ENCODE measurements around the gene IGHMBP2. TPM values are rescaled to one million over a fixed set of nuclear protein-coding genes. Genes with fewer than 3 reads are reported as not detected.

Gene IGHMBP2
- total RNA-seq, 1 donor = 10.9 TPM

GRCh38 chr11:68947151-68947550 lies 43.5 kb downstream of the IGHMBP2 start:
- Histone ChIP-seq H3K27me3 (ENCODE audit: insufficient read depth, low read length) (no peaks in the 10 kb centered on the region), H3K79me2 (ENCODE audit: insufficient read depth, low read length) (no peaks in the 10 kb centered on the region), H3K36me3 (ENCODE audit: insufficient read depth, low read length) (no peaks in the 10 kb centered on the region), H2AFZ (ENCODE audit: low read length) (no peak overlapping the region), H3K27ac (ENCODE audit: low read depth, low read length) (peak overlapping the region; percentile 81), H3K4me1 (ENCODE audit: insufficient read depth, low read length) (peaks cover 23% of the 10 kb centered on the region), H3K4me2 (ENCODE audit: insufficient read depth, low read length) (no peak overlapping the region), H3K4me3 (ENCODE audit: insufficient read depth, low read length) (no peak overlapping the region), H3K9me3 (ENCODE audit: low read depth, low read length) (no peaks in the 10 kb centered on the region), H4K20me1 (ENCODE audit: insufficient read depth, low read length) (no peaks in the 10 kb centered on the region)
- no peak for DNase-seq (ENCODE audit: insufficient read length, low spot score, missing footprints)
- TF ChIP-seq, protein P1, sequence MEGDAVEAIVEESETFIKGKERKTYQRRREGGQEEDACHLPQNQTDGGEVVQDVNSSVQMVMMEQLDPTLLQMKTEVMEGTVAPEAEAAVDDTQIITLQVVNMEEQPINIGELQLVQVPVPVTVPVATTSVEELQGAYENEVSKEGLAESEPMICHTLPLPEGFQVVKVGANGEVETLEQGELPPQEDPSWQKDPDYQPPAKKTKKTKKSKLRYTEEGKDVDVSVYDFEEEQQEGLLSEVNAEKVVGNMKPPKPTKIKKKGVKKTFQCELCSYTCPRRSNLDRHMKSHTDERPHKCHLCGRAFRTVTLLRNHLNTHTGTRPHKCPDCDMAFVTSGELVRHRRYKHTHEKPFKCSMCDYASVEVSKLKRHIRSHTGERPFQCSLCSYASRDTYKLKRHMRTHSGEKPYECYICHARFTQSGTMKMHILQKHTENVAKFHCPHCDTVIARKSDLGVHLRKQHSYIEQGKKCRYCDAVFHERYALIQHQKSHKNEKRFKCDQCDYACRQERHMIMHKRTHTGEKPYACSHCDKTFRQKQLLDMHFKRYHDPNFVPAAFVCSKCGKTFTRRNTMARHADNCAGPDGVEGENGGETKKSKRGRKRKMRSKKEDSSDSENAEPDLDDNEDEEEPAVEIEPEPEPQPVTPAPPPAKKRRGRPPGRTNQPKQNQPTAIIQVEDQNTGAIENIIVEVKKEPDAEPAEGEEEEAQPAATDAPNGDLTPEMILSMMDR (IDR thresholded peaks at IDR 0.05; ENCODE audit: extremely low read depth, low read depth, low read length) = no peak

- Histone ChIP-seq H3K4me1 (ENCODE audit: insufficient read depth, low read length) (peaks cover 15% of the 10 kb centered on the region), H3K36me3 (ENCODE audit: insufficient read depth, low read length) (no peaks in the 10 kb centered on the region), H3K9me3 (ENCODE audit: low read depth, low read length) (no peaks in the 10 kb centered on the region), H3K79me2 (ENCODE audit: insufficient read depth, low read length) (no peaks in the 10 kb centered on the region), H3K4me2 (ENCODE audit: insufficient read depth, low read length) (no peak overlapping the region), H3K27ac (ENCODE audit: low read depth, low read length) (no peak overlapping the region), H3K4me3 (ENCODE audit: insufficient read depth, low read length) (no peak overlapping the region), H3K27me3 (ENCODE audit: insufficient read depth, low read length) (no peaks in the 10 kb centered on the region), H4K20me1 (ENCODE audit: insufficient read depth, low read length) (no peaks in the 10 kb centered on the region), H2AFZ (ENCODE audit: low read length) (no peak overlapping the region)
- DNase-seq (ENCODE audit: insufficient read length, low spot score, missing footprints) = no peak
- TF ChIP-seq, protein P1 (IDR thresholded peaks at IDR 0.05; ENCODE audit: extremely low read depth, low read depth, low read length) = no peak
These were observed 44.8 kb downstream of the IGHMBP2 start for GRCh38 chr11:68948496-68948895.

DNA sequence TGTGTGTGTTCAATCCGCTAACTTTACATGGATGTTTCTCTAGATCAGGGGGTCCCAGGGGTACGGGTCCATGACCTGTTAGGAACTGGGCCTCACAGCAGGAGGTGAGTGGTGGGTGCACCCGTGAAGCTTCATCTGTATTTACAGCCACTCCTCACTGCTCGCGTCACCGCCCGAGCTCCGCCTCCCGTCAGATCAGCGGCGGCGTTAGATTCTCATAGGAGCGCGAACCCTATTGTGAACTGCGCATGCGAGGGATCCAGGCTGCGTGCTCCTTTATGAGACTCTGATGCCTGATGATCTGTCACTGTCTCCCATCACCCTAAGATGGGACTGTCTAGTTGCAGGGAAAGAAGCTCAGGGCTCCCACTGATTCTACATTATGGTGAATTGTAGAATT lies 45.2 kb downstream of the IGHMBP2 start:
- TF ChIP-seq, protein P1 (IDR thresholded peaks at IDR 0.05; ENCODE audit: extremely low read depth, low read depth, low read length) = no peak
- DNase-seq (ENCODE audit: insufficient read length, low spot score, missing footprints) = no peak
- Histone ChIP-seq H2AFZ (ENCODE audit: low read length) (no peak overlapping the region), H3K9me3 (ENCODE audit: low read depth, low read length) (no peaks in the 10 kb centered on the region), H3K27ac (ENCODE audit: low read depth, low read length) (no peak overlapping the region), H3K36me3 (ENCODE audit: insufficient read depth, low read length) (no peaks in the 10 kb centered on the region), H3K79me2 (ENCODE audit: insufficient read depth, low read length) (no peaks in the 10 kb centered on the region), H3K4me1 (ENCODE audit: insufficient read depth, low read length) (peaks cover 15% of the 10 kb centered on the region), H3K4me2 (ENCODE audit: insufficient read depth, low read length) (no peak overlapping the region), H3K27me3 (ENCODE audit: insufficient read depth, low read length) (no peaks in the 10 kb centered on the region), H4K20me1 (ENCODE audit: insufficient read depth, low read length) (no peaks in the 10 kb centered on the region), H3K4me3 (ENCODE audit: insufficient read depth, low read length) (no peak overlapping the region)

- Histone ChIP-seq H4K20me1 (ENCODE audit: insufficient read depth, low read length) (no peaks in the 10 kb centered on the region), H3K27me3 (ENCODE audit: insufficient read depth, low read length) (no peaks in the 10 kb centered on the region), H3K27ac (ENCODE audit: low read depth, low read length) (no peak overlapping the region), H3K9me3 (ENCODE audit: low read depth, low read length) (no peaks in the 10 kb centered on the region), H3K4me2 (ENCODE audit: insufficient read depth, low read length) (no peak overlapping the region), H3K4me1 (ENCODE audit: insufficient read depth, low read length) (peaks cover 15% of the 10 kb centered on the region), H3K79me2 (ENCODE audit: insufficient read depth, low read length) (no peaks in the 10 kb centered on the region), H3K4me3 (ENCODE audit: insufficient read depth, low read length) (no peak overlapping the region), H2AFZ (ENCODE audit: low read length) (no peak overlapping the region), H3K36me3 (ENCODE audit: insufficient read depth, low read length) (no peaks in the 10 kb centered on the region)
- TF ChIP-seq, protein P1 (IDR thresholded peaks at IDR 0.05; ENCODE audit: extremely low read depth, low read depth, low read length) = peak; percentile 50
- peak; percentile 93 for DNase-seq (ENCODE audit: insufficient read length, low spot score, missing footprints)
These were observed 46.6 kb downstream of the IGHMBP2 start for GRCh38 chr11:68950270-68950669.

Measured in osteoblast (primary cell).